ENCODE results near the gene SPAG5.

Gene SPAG5

GRCh38 chr17:28572259-28573039 is 26.4 kb downstream of the SPAG5 start:
- peak in 9 of 56 donors; percentile 5 to 39 (median 20) for DNase-seq

GRCh38 chr17:28571361-28572122 is 27.3 kb downstream of the SPAG5 start, which contains the start of gene PIGS:
Gene PIGS, minus strand, starts transcription at chr17:28571524. Its CDS starts 28 bp downstream, at chr17:28571496.
- peak; percentile 64 to 98 (median 92) for DNase-seq

GRCh38 chr17:28570716-28571360 is 28.0 kb downstream of the SPAG5 start:
- peak in 15 of 56 donors; percentile 9 to 51 (median 30) for DNase-seq

GRCh38 chr17:28569446-28569845 is 29.4 kb downstream of the SPAG5 start:
- DNase-seq: no peak

GRCh38 chr17:28567604-28568003 is 31.2 kb downstream of the SPAG5 start:
- DNase-seq: no peak

GRCh38 chr17:28563475-28563874 is 35.4 kb downstream of the SPAG5 start:
- no peak for DNase-seq

- no peak for DNase-seq
Observed at GRCh38 chr17:28555022-28555421, 43.8 kb downstream of the SPAG5 start.

GRCh38 chr17:28554565-28554964 is 44.3 kb downstream of the SPAG5 start:
- no peak for DNase-seq

GRCh38 chr17:28553000-28553505 is 45.8 kb downstream of the SPAG5 start:
- DNase-seq: no peak

- DNase-seq: peak in 44 of 56 donors; percentile 11 to 75 (median 40)
Observed at GRCh38 chr17:28552176-28552999, 46.4 kb downstream of the SPAG5 start, which contains the start of gene UNC119. Gene UNC119, minus strand, starts transcription at chr17:28552624. Its CDS starts 67 bp downstream, at chr17:28552557.

- peak in 4 of 56 donors; percentile 6 to 19 (median 8) for DNase-seq
Observed at GRCh38 chr17:28551421-28552175, 47.2 kb downstream of the SPAG5 start.

- no peak for DNase-seq
Observed at GRCh38 chr17:28550858-28551257, 48.0 kb downstream of the SPAG5 start.

GRCh38 chr17:28549236-28550132 is 49.3 kb downstream of the SPAG5 start:
- no peak for DNase-seq

GRCh38 chr17:28548417-28549130 is 50.3 kb downstream of the SPAG5 start:
- no peak for DNase-seq

GRCh38 chr17:28547623-28548416 is 51.0 kb downstream of the SPAG5 start:
- peak in 38 of 56 donors; percentile 8 to 70 (median 34) for DNase-seq

- no peak for DNase-seq
Observed at GRCh38 chr17:28547096-28547622, 51.7 kb downstream of the SPAG5 start.

All from amygdala (tissue), 56 donors.